ENCODE data around the gene PSMA6. TPM values are rescaled to one million over a fixed set of nuclear protein-coding genes. Genes with fewer than 3 reads are reported as not detected.

PSMA6 gene
- total RNA-seq, 1 experiment from 2014 or later = 297 TPM

DNA sequence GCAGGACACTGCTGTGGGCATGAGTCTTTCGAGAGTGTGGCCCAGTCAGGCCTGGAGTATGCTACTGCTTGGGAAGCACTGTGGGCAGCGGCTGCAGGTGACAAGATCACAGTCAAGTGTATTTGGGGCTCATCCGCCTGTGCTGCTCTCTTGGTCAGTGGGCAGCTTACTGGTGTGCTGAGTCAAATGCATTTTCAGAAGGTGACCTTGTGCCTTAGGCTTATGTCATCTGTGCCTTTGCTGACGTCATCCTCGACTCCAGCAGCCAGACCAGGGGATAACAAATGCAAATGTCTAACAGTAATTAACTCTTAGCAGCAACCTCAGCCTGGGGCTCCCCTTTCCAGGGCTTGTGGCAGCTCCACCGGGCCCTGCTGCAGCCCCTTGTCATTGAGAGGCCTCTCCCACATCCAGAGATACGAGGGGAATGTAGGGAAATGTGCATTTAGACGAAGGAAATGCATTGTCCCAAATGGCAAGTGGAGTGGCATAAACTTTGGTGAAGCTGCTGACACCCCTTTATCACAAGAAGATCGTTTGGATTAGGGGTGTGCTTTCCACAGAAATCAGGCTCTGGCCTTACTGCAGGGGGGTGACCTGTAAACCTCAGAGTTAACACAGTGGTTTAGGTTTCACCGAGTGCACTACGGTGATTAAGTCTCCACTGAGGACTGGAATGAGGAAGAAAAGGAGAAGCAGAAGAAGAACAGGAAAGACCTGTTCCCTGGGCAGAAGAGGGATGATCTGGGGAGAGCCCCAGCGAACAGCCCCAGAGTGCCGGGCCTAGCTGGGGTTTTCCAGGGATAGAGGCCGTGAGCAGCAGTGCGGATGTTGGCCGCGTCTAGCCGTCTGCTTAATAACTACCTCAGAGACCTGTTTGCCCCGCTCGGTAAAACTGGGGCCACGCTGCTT is 39.7 kb downstream of the PSMA6 start:
- no TSS peak for BruUV-seq (replicated peaks)
- Mint-ChIP-seq H3K27me3 (ENCODE audit: unreplicated experiment) (peaks cover 12% of the 10 kb centered on the region), H3K9me3 (ENCODE audit: low read depth, unreplicated experiment) (no peaks in the 10 kb centered on the region), H3K27ac (ENCODE audit: unreplicated experiment) (peak overlapping the region; percentile 100), H3K4me1 (ENCODE audit: low read depth, unreplicated experiment) (peaks cover 43% of the 10 kb centered on the region), H3K4me3 (ENCODE audit: low read depth, unreplicated experiment) (peak overlapping the region; percentile 54), H3K36me3 (ENCODE audit: insufficient read depth, unreplicated experiment) (peaks cover 19% of the 10 kb centered on the region)
- CTCF ChIA-PET = interaction anchor here (0.5 to 1.2 kb wide), 4 partner anchors 10 to 66 kb away, joined by 4 to 6 read pairs (median 5); partner anchors contain the start of gene PSMA6
- intact Hi-C loops (cut with micrococcal nuclease; ENCODE audit: unreplicated experiment) = loop anchor here (2.0 to 5.0 kb wide), 3 partner anchors 35 to 71 kb away; partner anchors contain the start of gene PSMA6
- DNase-seq = peak; percentile 90
- TF ChIP-seq, protein P1, sequence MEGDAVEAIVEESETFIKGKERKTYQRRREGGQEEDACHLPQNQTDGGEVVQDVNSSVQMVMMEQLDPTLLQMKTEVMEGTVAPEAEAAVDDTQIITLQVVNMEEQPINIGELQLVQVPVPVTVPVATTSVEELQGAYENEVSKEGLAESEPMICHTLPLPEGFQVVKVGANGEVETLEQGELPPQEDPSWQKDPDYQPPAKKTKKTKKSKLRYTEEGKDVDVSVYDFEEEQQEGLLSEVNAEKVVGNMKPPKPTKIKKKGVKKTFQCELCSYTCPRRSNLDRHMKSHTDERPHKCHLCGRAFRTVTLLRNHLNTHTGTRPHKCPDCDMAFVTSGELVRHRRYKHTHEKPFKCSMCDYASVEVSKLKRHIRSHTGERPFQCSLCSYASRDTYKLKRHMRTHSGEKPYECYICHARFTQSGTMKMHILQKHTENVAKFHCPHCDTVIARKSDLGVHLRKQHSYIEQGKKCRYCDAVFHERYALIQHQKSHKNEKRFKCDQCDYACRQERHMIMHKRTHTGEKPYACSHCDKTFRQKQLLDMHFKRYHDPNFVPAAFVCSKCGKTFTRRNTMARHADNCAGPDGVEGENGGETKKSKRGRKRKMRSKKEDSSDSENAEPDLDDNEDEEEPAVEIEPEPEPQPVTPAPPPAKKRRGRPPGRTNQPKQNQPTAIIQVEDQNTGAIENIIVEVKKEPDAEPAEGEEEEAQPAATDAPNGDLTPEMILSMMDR (IDR thresholded peaks at IDR 0.05; ENCODE audit: unreplicated experiment) = no peak

DNA sequence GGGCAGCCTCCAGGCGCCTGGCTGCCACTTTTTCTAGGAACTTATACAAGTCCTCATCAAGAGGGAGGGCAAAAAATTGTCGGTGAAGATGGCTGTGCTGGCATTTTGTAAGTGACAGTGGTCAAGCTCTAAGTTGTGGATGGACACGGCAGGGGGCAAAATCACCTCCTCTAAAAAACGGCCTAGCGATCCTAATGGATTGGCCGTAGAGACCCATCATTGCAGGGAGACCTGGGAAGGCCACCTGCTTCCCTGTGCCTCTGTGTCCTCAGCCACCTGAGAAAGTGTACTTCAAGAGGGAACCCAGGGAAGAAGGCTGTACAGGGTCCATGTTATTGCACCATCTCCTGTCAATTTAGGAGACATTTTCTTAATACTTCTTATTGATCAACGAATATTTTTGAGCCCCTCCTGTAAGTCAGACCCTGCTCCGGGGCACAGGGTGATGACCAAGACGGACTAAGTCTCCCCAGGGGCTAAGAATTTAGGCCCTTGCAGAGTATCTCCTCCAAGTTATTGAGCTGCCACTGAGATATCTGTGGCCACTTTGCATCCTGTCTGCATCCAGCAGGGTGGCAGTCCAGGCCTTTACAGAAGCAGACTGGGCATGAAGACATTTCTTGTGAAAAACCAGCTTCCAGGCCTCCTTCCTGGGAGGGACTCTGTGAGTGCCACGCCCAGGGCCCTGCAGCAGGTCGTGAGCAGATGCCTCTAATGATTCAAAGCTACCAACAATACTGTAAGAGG is 40.5 kb downstream of the PSMA6 start:
- intact Hi-C loops (cut with micrococcal nuclease; ENCODE audit: unreplicated experiment) = loop anchor here (2.0 to 5.0 kb wide), 3 partner anchors 35 to 70 kb away; partner anchors contain the start of gene PSMA6
- Mint-ChIP-seq H3K4me3 (ENCODE audit: low read depth, unreplicated experiment) (peak overlapping the region; percentile 54), H3K4me1 (ENCODE audit: low read depth, unreplicated experiment) (peaks cover 51% of the 10 kb centered on the region), H3K36me3 (ENCODE audit: insufficient read depth, unreplicated experiment) (peaks cover 22% of the 10 kb centered on the region), H3K27ac (ENCODE audit: unreplicated experiment) (peak overlapping the region; percentile 100), H3K27me3 (ENCODE audit: unreplicated experiment) (peaks cover 12% of the 10 kb centered on the region), H3K9me3 (ENCODE audit: low read depth, unreplicated experiment) (no peaks in the 10 kb centered on the region)
- BruUV-seq (replicated peaks) = TSS peak; percentile 94
- peak; percentile 66 for DNase-seq
- TF ChIP-seq, protein P1 (IDR thresholded peaks at IDR 0.05; ENCODE audit: unreplicated experiment) = peak; percentile 20
- CTCF ChIA-PET = interaction anchor here (1.0 to 1.2 kb wide), 3 partner anchors 9 to 43 kb away, joined by 3 to 6 read pairs (median 5); partner anchors contain the start of gene PSMA6

DNA sequence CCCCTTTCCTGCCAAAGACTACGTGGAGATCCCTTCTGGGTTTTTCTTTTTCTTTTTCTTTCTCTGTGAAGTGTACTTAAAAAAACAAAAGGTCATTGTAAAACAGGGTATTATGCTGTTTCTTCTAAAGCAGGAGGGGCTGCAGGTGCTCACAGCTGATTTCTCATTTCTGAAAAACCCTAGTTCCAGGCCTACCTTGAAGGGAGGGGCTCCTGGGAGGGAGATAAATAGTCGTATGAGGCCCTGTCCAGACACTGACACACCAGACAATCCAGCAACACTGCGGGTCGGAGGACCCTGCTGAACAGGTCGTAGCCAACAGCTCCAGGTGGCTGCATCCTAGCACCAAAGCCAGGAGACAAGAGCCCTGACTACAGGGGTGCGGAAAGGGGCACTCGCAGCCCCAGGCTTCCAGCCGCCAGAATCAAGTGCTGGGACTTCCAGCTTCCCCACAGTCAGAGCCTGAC is 41.1 kb downstream of the PSMA6 start:
- peaks cover 12% of the 10 kb centered on the region for H3K27me3 Mint-ChIP-seq (ENCODE audit: unreplicated experiment)
- intact Hi-C loops (cut with micrococcal nuclease; ENCODE audit: unreplicated experiment) = loop anchor here (2.0 to 5.0 kb wide), 3 partner anchors 34 to 70 kb away; partner anchors contain the start of gene PSMA6
- no peaks in the 10 kb centered on the region for H3K9me3 Mint-ChIP-seq (ENCODE audit: low read depth, unreplicated experiment)
- no TSS peak for BruUV-seq (replicated peaks)
- DNase-seq = no peak
- peak overlapping the region; percentile 100 for H3K27ac Mint-ChIP-seq (ENCODE audit: unreplicated experiment)
- TF ChIP-seq, protein P1 (IDR thresholded peaks at IDR 0.05; ENCODE audit: unreplicated experiment) = no peak
- peaks cover 22% of the 10 kb centered on the region for H3K36me3 Mint-ChIP-seq (ENCODE audit: insufficient read depth, unreplicated experiment)
- CTCF ChIA-PET = interaction anchor here (1.0 to 1.2 kb wide), 2 partner anchors 8 to 42 kb away, joined by 3 to 5 read pairs; no protein-coding TSS in a partner anchor
- H3K4me1 Mint-ChIP-seq (ENCODE audit: low read depth, unreplicated experiment) = peaks cover 56% of the 10 kb centered on the region
- peak overlapping the region; percentile 54 for H3K4me3 Mint-ChIP-seq (ENCODE audit: low read depth, unreplicated experiment)

Data from Calu3 (cell line).